ENCODE results near the gene TSHR.
"Not testable (repeated sequence)": the region's sequence is repeated elsewhere in the genome, so short reads cannot be mapped to it uniquely, and the experiment has no call there.

TSHR gene

GRCh38 chr14:81001447-81001846, 46.0 kb downstream of the TSHR start:
- no peak for DNase-seq

GRCh38 chr14:81004575-81004974, 49.2 kb downstream of the TSHR start:
- DNase-seq: no peak

- no peak for DNase-seq
These were observed 50.3 kb downstream of the TSHR start for GRCh38 chr14:81005540-81006228.

- DNase-seq: no peak
These were observed 50.8 kb downstream of the TSHR start for GRCh38 chr14:81006266-81006665.

- DNase-seq: no peak
These were observed 51.7 kb downstream of the TSHR start for GRCh38 chr14:81007131-81007530.

- DNase-seq: no peak
These were observed 53.9 kb downstream of the TSHR start for GRCh38 chr14:81009346-81009745.

GRCh38 chr14:81018251-81018650, 62.8 kb downstream of the TSHR start:
- DNase-seq: no peak

- no peak for DNase-seq
These were observed 63.3 kb downstream of the TSHR start for GRCh38 chr14:81018684-81019083.

GRCh38 chr14:81019113-81019512, 63.7 kb downstream of the TSHR start:
- DNase-seq: not testable (repeated sequence)

- DNase-seq: no peak
These were observed 67.8 kb downstream of the TSHR start for GRCh38 chr14:81023095-81023710.

- no peak for DNase-seq
These were observed 73.0 kb downstream of the TSHR start for GRCh38 chr14:81028461-81028860.

- no peak for DNase-seq
These were observed 76.1 kb downstream of the TSHR start for GRCh38 chr14:81031488-81031887.

- no peak for DNase-seq
These were observed 78.3 kb downstream of the TSHR start for GRCh38 chr14:81033698-81034240.

GRCh38 chr14:81042438-81042837, 87.0 kb downstream of the TSHR start:
- DNase-seq: no peak

GRCh38 chr14:81051547-81051946, 96.1 kb downstream of the TSHR start:
- no peak for DNase-seq

GRCh38 chr14:81054057-81054456, 98.6 kb downstream of the TSHR start:
- not testable (repeated sequence) for DNase-seq

GRCh38 chr14:81055971-81056370, 100.5 kb downstream of the TSHR start:
- no peak for DNase-seq

- DNase-seq: no peak
These were observed 107.0 kb downstream of the TSHR start for GRCh38 chr14:81062380-81062779.

- DNase-seq: no peak
These were observed 107.4 kb downstream of the TSHR start for GRCh38 chr14:81062816-81063215.

- DNase-seq: no peak
These were observed 111.3 kb downstream of the TSHR start for GRCh38 chr14:81066672-81067071.

GRCh38 chr14:81067156-81067555, 111.7 kb downstream of the TSHR start:
- no peak for DNase-seq

GRCh38 chr14:81068176-81068782, 112.9 kb downstream of the TSHR start:
- DNase-seq: no peak

GRCh38 chr14:81070511-81070910, 115.1 kb downstream of the TSHR start:
- DNase-seq: no peak

- DNase-seq: no peak
These were observed 130.2 kb downstream of the TSHR start for GRCh38 chr14:81085596-81085995.
